Spleen (tissue), 3 donors: ENCODE measurements around the gene OSM.

ENCODE experiments used
- POLR2A ChIP-seq, 3 donors: fragments of 450-650 bp; IDR thresholded peaks; one replicate each; pipeline ENCODE4 v1.5.1; 2017; ENCODE audit warnings: antibody characterized with exemption in 3 of 3, mild to moderate bottlenecking in 1 of 3
- POLR2AphosphoS5 ChIP-seq, 3 donors: sonication (generic); formaldehyde crosslinking; IDR thresholded peaks; one replicate each; pipeline ENCODE4 v1.5.1; 2017; ENCODE audit warnings: antibody characterized with exemption in 3 of 3

GRCh38 chr22:30222321-30222720 is 44.3 kb downstream of the OSM start:
- TF ChIP-seq POLR2A (IDR thresholded peaks at IDR 0.05) (no peak), POLR2AphosphoS5 (IDR thresholded peaks at IDR 0.05) (no peak)
